Heart left ventricle (tissue), 16 donors: ENCODE measurements around the gene HOXB6. TPM values are rescaled to one million over a fixed set of nuclear protein-coding genes. Genes with fewer than 3 reads are reported as not detected.
A peak's percentile ranks its signal among the peaks of the same experiment; 100 is the strongest.

Source experiments
- ATAC-seq, 4 donors: fragments of 200-7000 bp; cut with Tn5 transposase; one replicate each; pipeline ENCODE4 v1.9.1; 2020 to 2022; ENCODE audit warnings: moderate library complexity in 4 of 4, mild to moderate bottlenecking in 3 of 4, moderate number of reproducible peaks in 1 of 4
- DNase-seq, 5 donors: peaks; one replicate each; pipeline ENCODE4 v3.0.0-alpha.2; 2020
- H3K27ac ChIP-seq, 12 donors: fragments of 200-600 bp; sonication (generic) in 4 of 12; one replicate each; pipeline versions ENCODE4 v1.5.0 to v1.8.0; 2016 to 2022; ENCODE audit warnings: mild to moderate bottlenecking in 2 of 12
- H3K27me3 ChIP-seq, 9 donors: fragments of 200-600 bp; sonication (generic) in 2 of 9; one replicate each; pipeline versions ENCODE4 v1.5.1 to v1.8.0; 2016 to 2022; ENCODE audit warnings: mild to moderate bottlenecking in 3 of 9
- H3K36me3 ChIP-seq, 9 donors: fragments of 200-600 bp; sonication (generic) in 2 of 9; one replicate each; pipeline versions ENCODE4 v1.5.0 to v1.8.0; 2018 to 2022; ENCODE audit warnings: mild to moderate bottlenecking in 2 of 9
- H3K4me1 ChIP-seq, 12 donors: fragments of 200-600 bp; sonication (generic) in 4 of 12; one replicate each; pipeline versions ENCODE4 v1.5.0 to v1.8.0; 2016 to 2022; ENCODE audit warnings: mild to moderate bottlenecking in 3 of 12
- H3K4me3 ChIP-seq, 12 donors: fragments of 200-600 bp; sonication (generic) in 4 of 12; one replicate each; pipeline versions ENCODE4 v1.5.0 to v1.8.0; 2017 to 2022; ENCODE audit warnings: mild to moderate bottlenecking in 9 of 12, moderate library complexity in 4 of 12
- H3K9me3 ChIP-seq, 12 donors: fragments of 200-600 bp; sonication (generic) in 4 of 12; one replicate each; pipeline versions ENCODE4 v1.5.0 to v1.8.0; 2016 to 2022; ENCODE audit warnings: mild to moderate bottlenecking in 1 of 12
- CTCF ChIP-seq, 12 donors: fragments of 200-600 bp; sonication (generic) in 4 of 12; IDR thresholded peaks; one replicate each; pipeline versions ENCODE4 v1.5.0 to v1.8.0; 2018 to 2022; ENCODE audit warnings: antibody characterized with exemption in 12 of 12, mild to moderate bottlenecking in 5 of 12
- POLR2A ChIP-seq, 2 donors: fragments of 450-650 bp; IDR thresholded peaks; one replicate each; pipeline ENCODE4 v1.6.1; 2017; ENCODE audit warnings: antibody characterized with exemption in 2 of 2, mild to moderate bottlenecking in 2 of 2, moderate library complexity in 2 of 2
- WGBS, 4 donors: extraction: QIAGEN DNeasy Blood & Tissue Kit in 2 of 4; methylation state at CpG; one replicate each; pipeline versions ENCODE4 v1.1.5 to v1.1.7; 2013 to 2018; 5-methylcytosine and 5-hydroxymethylcytosine counted together
- intact Hi-C, 10 donors: fragments of 100-400 bp; cut with DNase I; formaldehyde crosslinking; loops; one replicate each; pipeline versions ENCODE4 v1.11.1 to v1.14.2; 2022
- polyA plus RNA-seq, 2 donors: library from polyadenylated mRNA; stranded (reverse); fragments of 200-250 nt; gene quantifications; one replicate each; pipeline ENCODE4 v1.2.3, GENCODE V29; 2013
- total RNA-seq, 9 donors: library from RNA; depleted of rRNA in 2 of 9; stranded (reverse); fragments of >200 nt in 2 of 9; fragmentation: NEBNext Ultra II Directional in 3 of 9; extraction: Animal tissue kit (Norgen Biotek cat#: 25700) in 3 of 9; gene quantifications; one replicate each; pipeline versions ENCODE4 v1.1.0 to v1.2.4, GENCODE V29; 2016 to 2023
- donor health status: ischemic (EF 13 %, LVEDD 7.1; RV severe dilation, severe dysfunction).
- donor health status: healthy with polysubstance abuse.
- donor health status: DM: no; HTN: yes; CAD: no.
- donor health status: DM: no; HTN: no; CAD: no.
- donor health status: ischemic (EF 25% LVEDD 6.9; RV normal size, moderate dysfunction).
- donor health status: ischemic (EF 25% LVEDD 5.7; RV mildly dilated, moderate dysfunction).
- donor health status: healthy.
- donor health status: DM: yes; HTN: yes; CAD: no.
- donor health status: ischemic (EF 35%, LVEDD 5.7; RV mildly dilated, moderate dysfunction).
- donor health status: nonischemic (EF 11% LVEDD 7.7; RV severe dilation, severe dysfunction).
- donor health status: DM: yes; HTN: yes; CAD: no.
- donor health status: PGD.
- donor health status: ischemic (EF 29% LVEDD 5.4; RV normal size, mild dysfunction).
- donor health status: nonischemic (EF 23%, LVEDD 6.1; RV moderate dilation, normal function).

Gene HOXB6
- total and polyA plus RNA-seq, 11 donors = 0.30 to 2.0 (median 0.54) TPM; not detected in 1

GRCh38 chr17:48627623-48628521 lies 23.1 kb upstream of the HOXB6 start:
- TF ChIP-seq POLR2A (IDR thresholded peaks at IDR 0.05) (no peak), CTCF (IDR thresholded peaks at IDR 0.05) (no peak)
- intact Hi-C loops = loop anchor here in 1 of 10 donors (10.0 kb wide), 1 partner anchor 463 kb away; no protein-coding TSS in a partner anchor
- Histone ChIP-seq H3K27me3 (peaks cover 83 to 100% (median 100%) of the 10 kb centered on the region in 9 donors), H3K36me3 (no peaks in the 10 kb centered on the region), H3K4me1 (peaks cover 7 to 26% (median 21%) of the 10 kb centered on the region in 12 donors), H3K27ac (no peak overlapping the region), H3K4me3 (peak overlapping the region in 1 of 12 donors; percentile 5), H3K9me3 (no peaks in the 10 kb centered on the region)
- WGBS, 4 donors = 12 to 17% (median 16%) methylated on average over 26 to 27 of the region's 27 CpGs
- ATAC-seq = no peak
- no peak for DNase-seq

DNA sequence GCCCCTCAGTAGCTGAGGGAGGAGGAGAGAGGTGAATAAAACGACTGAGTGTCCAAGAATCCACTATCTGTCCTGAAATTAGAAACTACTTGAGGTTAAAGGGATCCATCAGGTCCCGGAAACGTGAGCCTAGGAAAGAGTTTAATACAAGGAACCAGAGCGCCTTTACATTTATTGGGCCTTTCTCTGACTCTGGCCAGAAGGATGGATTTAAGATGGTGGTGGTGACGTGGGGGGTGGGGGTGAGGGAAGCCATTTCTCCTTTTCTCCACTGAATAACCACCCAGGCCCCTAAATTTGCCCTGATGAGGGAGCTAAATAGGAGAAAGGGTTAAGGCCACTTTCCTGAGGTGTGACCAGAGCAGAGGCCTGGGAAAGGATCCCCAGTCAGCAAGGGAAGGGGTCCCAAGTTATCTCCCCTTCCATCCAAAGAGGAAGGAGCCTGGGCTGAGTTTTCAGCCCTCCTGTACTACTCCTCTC lies 22.4 kb upstream of the HOXB6 start:
- WGBS, 4 donors = 6 to 13% (median 10%) methylated on average over 5 of the region's 5 CpGs
- no peak for TF ChIP-seq CTCF (IDR thresholded peaks at IDR 0.05)
- no peak for TF ChIP-seq POLR2A (IDR thresholded peaks at IDR 0.05)
- H3K4me3 ChIP-seq = no peak overlapping the region
- no peaks in the 10 kb centered on the region for H3K9me3 ChIP-seq
- peaks cover 81 to 100% (median 100%) of the 10 kb centered on the region in 9 donors for H3K27me3 ChIP-seq
- intact Hi-C loops = loop anchor here in 1 of 10 donors (10.0 kb wide), 1 partner anchor 462 kb away; no protein-coding TSS in a partner anchor
- DNase-seq (no peak), ATAC-seq (no peak)
- H3K27ac ChIP-seq = no peak overlapping the region
- H3K36me3 ChIP-seq = no peaks in the 10 kb centered on the region
- peaks cover 7 to 26% (median 21%) of the 10 kb centered on the region in 12 donors for H3K4me1 ChIP-seq

DNA sequence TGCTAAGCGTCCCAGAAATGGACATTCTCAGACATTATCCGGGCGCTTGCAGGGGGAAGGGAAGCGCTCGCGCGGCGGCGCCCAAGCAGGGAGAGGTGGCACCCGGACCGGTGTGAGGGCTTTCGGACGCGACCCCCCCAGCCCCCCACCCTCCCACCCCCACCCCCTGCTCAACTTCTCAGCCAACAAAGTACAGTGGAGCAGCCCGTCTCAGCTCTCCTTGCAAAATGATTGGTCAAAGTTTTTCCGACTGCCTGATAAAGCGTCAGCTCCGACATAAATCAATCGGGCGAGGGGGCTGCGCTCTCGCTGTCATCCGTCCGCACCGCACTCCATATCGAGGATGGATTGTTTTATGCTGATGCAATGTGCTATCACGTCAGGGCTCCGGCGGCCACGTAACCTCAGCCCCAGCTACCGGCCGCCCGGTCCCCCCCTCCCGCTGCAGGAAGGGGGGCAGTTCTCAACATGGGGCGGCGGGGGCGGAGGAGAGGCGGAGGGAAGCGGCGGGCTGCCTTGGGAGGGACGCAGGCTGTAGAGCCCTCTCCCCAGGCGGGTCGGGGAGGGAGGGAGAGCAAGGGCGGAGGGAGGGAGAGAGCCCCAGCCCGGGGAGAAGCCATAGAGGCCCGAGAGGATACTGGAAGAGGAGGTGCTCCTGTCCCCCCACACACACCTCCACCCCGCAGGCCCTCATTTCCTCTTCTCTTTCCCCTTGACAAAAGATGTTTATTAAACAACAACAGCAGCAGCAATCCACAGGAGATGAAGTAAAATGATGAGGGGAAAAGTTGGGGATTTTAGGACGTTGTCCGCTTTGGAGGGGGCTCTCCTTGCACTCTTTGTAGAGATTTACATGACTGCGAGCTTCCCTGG lies 21.7 kb upstream of the HOXB6 start, which contains the start of gene HOXB9:
HOXB9 (minus strand) TSS at position 114 of the 873 bp plus-strand sequence; CDS start at position 25, 89 bp downstream.
- peaks cover 85 to 100% (median 100%) of the 10 kb centered on the region in 9 donors for H3K27me3 ChIP-seq
- 1 to 3% (median 2%) methylated on average over 35 to 50 of the region's 50 CpGs for WGBS, 4 donors
- no peak for ATAC-seq
- no peak for DNase-seq
- no peak within 1 kb of the TSS for H3K27ac ChIP-seq
- H3K36me3 ChIP-seq = no peaks in the 10 kb centered on the region
- no peak for TF ChIP-seq POLR2A (IDR thresholded peaks at IDR 0.05)
- TF ChIP-seq CTCF (IDR thresholded peaks at IDR 0.05) = no peak
- peaks cover 7 to 26% (median 21%) of the 10 kb centered on the region in 12 donors for H3K4me1 ChIP-seq
- intact Hi-C loops = loop anchor here in 1 of 10 donors (10.0 kb wide), 1 partner anchor 462 kb away; no protein-coding TSS in a partner anchor
- peak within 1 kb of the TSS; percentile 1 to 47 (median 37) for H3K4me3 ChIP-seq
- H3K9me3 ChIP-seq = no peaks in the 10 kb centered on the region
